Right kidney (tissue), 1 donor: ENCODE data around the gene LTBP1.

Source experiments
- DNase-seq: peaks from one replicate; pipeline ENCODE4 v3.0.0-alpha.2; 2016

LTBP1 gene

DNA sequence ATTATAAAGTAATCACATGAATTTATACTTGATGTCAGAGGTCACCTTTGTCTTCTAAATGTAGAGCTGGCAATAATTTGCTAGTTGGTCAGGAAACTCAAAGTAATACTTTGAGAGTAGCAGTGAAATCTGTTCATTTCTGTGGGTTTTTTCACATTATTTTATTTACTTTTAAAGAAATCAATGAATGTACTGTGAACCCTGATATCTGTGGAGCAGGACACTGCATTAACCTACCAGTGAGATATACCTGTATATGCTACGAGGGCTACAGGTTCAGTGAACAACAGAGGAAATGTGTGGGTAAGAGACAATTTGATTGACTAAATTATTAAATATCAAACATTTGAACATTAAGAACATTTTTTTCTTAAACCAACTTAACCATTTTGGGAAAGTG, 326.7 kb downstream of the LTBP1 start:
- DNase-seq: no peak

DNA sequence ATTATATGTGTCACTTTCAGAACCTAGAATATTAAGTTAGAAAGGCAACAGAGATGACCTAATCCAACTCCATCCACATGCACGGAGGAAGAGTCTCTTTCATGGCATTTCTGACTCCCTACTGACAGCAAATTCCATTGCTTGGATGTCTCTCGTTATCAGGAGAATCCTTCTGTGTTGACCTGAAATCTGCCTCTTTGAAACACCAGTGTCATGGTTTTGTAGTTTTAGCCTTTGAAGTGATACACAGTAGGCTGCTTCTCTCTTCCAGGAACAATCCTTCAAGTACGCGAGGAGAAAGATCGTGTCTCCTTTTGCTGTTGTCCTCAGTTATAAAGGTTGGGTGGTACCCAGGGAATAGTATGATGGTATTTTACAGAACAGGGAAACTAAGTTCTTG, 327.8 kb downstream of the LTBP1 start:
- DNase-seq: no peak

GRCh38 chr2:33275689-33276444, 329.1 kb downstream of the LTBP1 start:
- no peak for DNase-seq

DNA sequence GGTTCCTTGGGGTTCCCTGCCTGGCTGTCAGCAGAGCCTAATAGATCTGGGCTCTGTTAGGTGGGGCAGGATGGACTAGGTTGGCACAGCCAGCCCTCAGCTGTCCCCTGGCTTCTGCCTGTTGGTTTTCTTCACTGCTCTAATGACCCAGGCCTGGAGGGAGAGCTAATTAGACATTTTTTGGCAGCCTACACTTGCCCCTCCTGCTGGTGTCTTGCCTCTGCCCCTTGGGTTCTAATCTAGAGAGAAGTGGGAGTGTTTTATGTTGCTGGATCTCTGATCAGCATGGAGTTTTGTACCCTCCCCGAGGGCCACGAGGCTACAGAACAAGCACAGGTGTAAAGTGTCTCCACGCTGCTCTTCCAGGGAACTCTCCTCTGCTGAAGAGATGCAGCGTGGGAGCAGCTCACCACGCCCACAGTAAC, 330.3 kb downstream of the LTBP1 start:
- DNase-seq: no peak

GRCh38 chr2:33278245-33278943, 331.6 kb downstream of the LTBP1 start:
- no peak for DNase-seq

- DNase-seq: no peak
These were observed 337.5 kb downstream of the LTBP1 start for GRCh38 chr2:33284287-33284686.

DNA sequence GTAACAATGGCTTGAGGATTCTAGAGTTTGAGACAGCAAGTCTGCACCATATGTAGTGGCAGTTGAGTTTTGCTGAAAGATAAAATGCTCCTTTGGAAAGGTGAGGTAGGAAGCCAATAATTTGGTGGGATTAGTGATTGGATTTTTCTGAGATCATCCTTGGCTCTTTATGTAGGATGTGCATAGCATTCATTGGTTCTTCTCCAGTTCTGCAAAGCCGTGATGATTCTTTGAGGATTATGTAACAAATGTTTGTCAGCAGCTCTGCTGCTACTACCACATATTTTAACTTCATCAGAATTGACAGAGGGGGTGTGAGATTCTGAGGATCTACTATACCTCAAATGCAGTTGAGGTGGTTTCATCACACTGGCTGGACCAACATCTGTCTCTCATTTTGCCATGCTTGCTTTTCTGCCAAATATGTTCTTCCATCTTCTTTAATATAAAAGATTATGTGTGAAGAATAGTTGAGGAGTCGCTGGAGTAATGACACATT, 340.8 kb downstream of the LTBP1 start:
- DNase-seq: no peak

DNA sequence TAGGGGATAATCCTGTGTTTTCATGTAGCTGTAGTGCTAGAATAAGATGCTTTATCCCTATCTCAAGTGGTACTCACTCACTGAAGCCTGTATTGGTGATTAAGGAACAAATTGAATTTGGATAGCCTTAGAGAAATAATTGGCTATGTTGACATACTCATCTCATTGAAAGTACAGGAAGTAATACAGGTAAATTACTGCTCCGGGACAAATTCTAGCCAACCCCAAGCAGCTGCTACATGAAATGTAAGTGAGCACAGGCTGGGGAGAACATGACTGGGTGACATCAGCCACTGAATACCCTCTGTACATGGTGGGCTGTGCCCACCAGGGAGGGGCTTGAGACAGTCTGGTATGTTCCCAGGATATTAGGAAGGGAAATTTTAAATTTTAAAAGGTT, 341.3 kb downstream of the LTBP1 start:
- no peak for DNase-seq

GRCh38 chr2:33289961-33290360, 343.2 kb downstream of the LTBP1 start:
- DNase-seq: no peak

DNA sequence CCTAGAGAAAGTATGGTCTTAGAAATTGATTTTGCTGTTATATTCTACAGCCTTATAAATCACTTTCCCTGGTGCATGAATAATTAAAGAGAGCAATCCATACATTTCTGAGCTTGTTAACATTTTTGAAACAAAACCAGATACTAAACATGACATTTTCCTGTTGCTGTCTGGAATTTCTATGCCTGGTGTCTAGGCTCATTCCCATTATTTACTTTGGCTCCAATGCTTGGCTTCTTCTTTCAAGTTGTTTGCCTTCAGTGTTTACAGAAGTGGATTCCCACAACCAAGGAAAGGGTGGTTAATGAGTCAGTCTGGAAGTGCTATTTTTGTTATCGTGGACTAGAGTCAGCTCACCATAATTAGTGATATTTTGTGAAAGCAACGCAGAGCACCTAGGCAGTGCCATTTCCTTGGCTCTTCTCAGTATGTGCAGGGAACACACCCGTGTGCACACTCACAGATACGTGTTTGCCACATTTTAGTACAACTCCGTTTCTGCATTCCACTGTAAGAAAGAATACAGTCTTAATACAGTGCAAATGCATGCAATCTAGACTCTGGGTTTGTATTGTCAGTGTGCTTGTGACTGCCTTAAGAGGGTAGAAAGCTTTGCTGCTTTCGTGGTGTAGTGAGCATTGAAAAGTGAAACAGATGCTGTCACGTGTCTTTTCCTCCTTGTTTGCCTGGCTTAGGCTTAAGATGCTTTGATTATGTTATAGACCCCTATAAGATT, 344.7 kb downstream of the LTBP1 start:
- peak; percentile 24 for DNase-seq

- no peak for DNase-seq
These were observed 345.3 kb downstream of the LTBP1 start for GRCh38 chr2:33292063-33292462.

GRCh38 chr2:33292981-33293595, 346.3 kb downstream of the LTBP1 start:
- DNase-seq: no peak

GRCh38 chr2:33298233-33298632, 351.5 kb downstream of the LTBP1 start:
- no peak for DNase-seq

GRCh38 chr2:33301355-33301754, 354.6 kb downstream of the LTBP1 start:
- no peak for DNase-seq

- DNase-seq: no peak
These were observed 355.6 kb downstream of the LTBP1 start for GRCh38 chr2:33302348-33302747.

GRCh38 chr2:33304032-33304864, 357.5 kb downstream of the LTBP1 start:
- no peak for DNase-seq

- no peak for DNase-seq
These were observed 361.0 kb downstream of the LTBP1 start for GRCh38 chr2:33307659-33308270.

- no peak for DNase-seq
These were observed 365.6 kb downstream of the LTBP1 start for GRCh38 chr2:33312355-33312754.

GRCh38 chr2:33313039-33313438, 366.3 kb downstream of the LTBP1 start:
- no peak for DNase-seq

- DNase-seq: no peak
These were observed 367.8 kb downstream of the LTBP1 start for GRCh38 chr2:33314541-33314940.

GRCh38 chr2:33316328-33316727, 369.6 kb downstream of the LTBP1 start:
- no peak for DNase-seq
